ENCODE results near the gene FAM168B.

The FAM168B gene

GRCh38 chr2:131039101-131039440 lies 54.2 kb downstream of the FAM168B start:
- no peak for TF ChIP-seq CTCF (IDR thresholded peaks at IDR 0.05; ENCODE audit: low read depth, low read length)
- no peak for DNase-seq (ENCODE audit: low read depth in 2 of 2)
- H3K4me3 ChIP-seq (replicated peaks in 1 of 2; ENCODE audit: low read depth in 2 of 2, low read length in 2 of 2), result no peak overlapping the region

GRCh38 chr2:131038258-131039100 lies 54.8 kb downstream of the FAM168B start:
- DNase-seq (ENCODE audit: low read depth in 2 of 2), result no peak

GRCh38 chr2:131037398-131038257 lies 55.6 kb downstream of the FAM168B start:
- DNase-seq (ENCODE audit: low read depth in 2 of 2), result no peak
- H3K4me3 ChIP-seq (replicated peaks in 1 of 2; ENCODE audit: low read depth in 2 of 2, low read length in 2 of 2), result no peak overlapping the region
- TF ChIP-seq CTCF (IDR thresholded peaks at IDR 0.05; ENCODE audit: low read depth, low read length), result no peak

More at GRCh38 chr2:131038258-131039100, 54.8 kb downstream of the FAM168B start:
- TF ChIP-seq CTCF (IDR thresholded peaks at IDR 0.05; ENCODE audit: low read depth, low read length), result no peak
- H3K4me3 ChIP-seq (replicated peaks in 1 of 2; ENCODE audit: low read depth in 2 of 2, low read length in 2 of 2), result no peak overlapping the region

GRCh38 chr2:131036696-131037397 lies 56.4 kb downstream of the FAM168B start:
- TF ChIP-seq CTCF (IDR thresholded peaks at IDR 0.05; ENCODE audit: low read depth, low read length), result no peak
- no peak for DNase-seq (ENCODE audit: low read depth in 2 of 2)
- no peak overlapping the region for H3K4me3 ChIP-seq (replicated peaks in 1 of 2; ENCODE audit: low read depth in 2 of 2, low read length in 2 of 2)

- no peak overlapping the region for H3K4me3 ChIP-seq (replicated peaks in 1 of 2; ENCODE audit: low read depth in 2 of 2, low read length in 2 of 2)
- no peak for DNase-seq (ENCODE audit: low read depth in 2 of 2)
- no peak for TF ChIP-seq CTCF (IDR thresholded peaks at IDR 0.05; ENCODE audit: low read depth, low read length)
Measured at GRCh38 chr2:131036269-131036668, 57.0 kb downstream of the FAM168B start.

- H3K4me3 ChIP-seq (replicated peaks in 1 of 2; ENCODE audit: low read depth in 2 of 2, low read length in 2 of 2), result no peak overlapping the region
Measured at GRCh38 chr2:131035826-131036231, 57.4 kb downstream of the FAM168B start.

More at GRCh38 chr2:131035826-131036231, 57.4 kb downstream of the FAM168B start:
- no peak for DNase-seq (ENCODE audit: low read depth in 2 of 2)
- TF ChIP-seq CTCF (IDR thresholded peaks at IDR 0.05; ENCODE audit: low read depth, low read length), result no peak

All from cardiac fibroblast (primary cell).